ENCODE measurements around the gene MAP4K4. TPM values are rescaled to one million over a fixed set of nuclear protein-coding genes. Genes with fewer than 3 reads are reported as not detected.

The MAP4K4 gene
- total RNA-seq, 2 donors from 2014 or later = 26.8 to 30.7 TPM

GRCh38 chr2:101777337-101777736 is 79.8 kb downstream of the MAP4K4 start:
- Histone ChIP-seq H3K27me3 (no peaks in the 10 kb centered on the region), H3K27ac (no peak overlapping the region), H3K4me3 (no peak overlapping the region), H3K9me3 (no peaks in the 10 kb centered on the region), H3K9ac (ENCODE audit: low read depth in 2 of 2, low read length in 2 of 2) (no peak overlapping the region), H3K36me3 (no peaks in the 10 kb centered on the region), H3K4me1 (no peaks in the 10 kb centered on the region)
- intact Hi-C loops (cut with DNase I) = no loop called here
- no peak for DNase-seq
- TF ChIP-seq, protein P1, sequence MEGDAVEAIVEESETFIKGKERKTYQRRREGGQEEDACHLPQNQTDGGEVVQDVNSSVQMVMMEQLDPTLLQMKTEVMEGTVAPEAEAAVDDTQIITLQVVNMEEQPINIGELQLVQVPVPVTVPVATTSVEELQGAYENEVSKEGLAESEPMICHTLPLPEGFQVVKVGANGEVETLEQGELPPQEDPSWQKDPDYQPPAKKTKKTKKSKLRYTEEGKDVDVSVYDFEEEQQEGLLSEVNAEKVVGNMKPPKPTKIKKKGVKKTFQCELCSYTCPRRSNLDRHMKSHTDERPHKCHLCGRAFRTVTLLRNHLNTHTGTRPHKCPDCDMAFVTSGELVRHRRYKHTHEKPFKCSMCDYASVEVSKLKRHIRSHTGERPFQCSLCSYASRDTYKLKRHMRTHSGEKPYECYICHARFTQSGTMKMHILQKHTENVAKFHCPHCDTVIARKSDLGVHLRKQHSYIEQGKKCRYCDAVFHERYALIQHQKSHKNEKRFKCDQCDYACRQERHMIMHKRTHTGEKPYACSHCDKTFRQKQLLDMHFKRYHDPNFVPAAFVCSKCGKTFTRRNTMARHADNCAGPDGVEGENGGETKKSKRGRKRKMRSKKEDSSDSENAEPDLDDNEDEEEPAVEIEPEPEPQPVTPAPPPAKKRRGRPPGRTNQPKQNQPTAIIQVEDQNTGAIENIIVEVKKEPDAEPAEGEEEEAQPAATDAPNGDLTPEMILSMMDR (IDR thresholded peaks at IDR 0.05) = no peak

DNA sequence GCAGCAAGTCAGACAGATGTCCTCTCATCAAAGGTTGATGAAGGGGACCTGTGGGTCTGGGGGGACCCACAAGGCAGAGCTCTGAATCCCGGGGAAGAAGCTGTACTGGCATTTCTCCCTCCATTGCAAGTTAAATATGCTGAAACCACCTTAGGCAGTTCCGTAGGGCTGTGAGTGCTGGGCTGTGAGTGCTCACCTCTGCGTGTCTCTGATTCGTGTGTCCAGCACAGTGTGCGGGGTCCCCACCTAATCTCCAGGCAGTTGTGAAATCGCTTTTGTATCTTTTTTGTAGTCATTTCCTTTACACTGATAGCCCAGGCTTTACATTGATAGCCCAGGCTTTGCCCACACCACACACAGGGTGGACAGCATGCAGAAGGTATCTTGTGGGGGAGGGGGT is 80.6 kb downstream of the MAP4K4 start:
- no peaks in the 10 kb centered on the region for H3K4me1 ChIP-seq
- intact Hi-C loops (cut with DNase I) = no loop called here
- no peak overlapping the region for H3K27ac ChIP-seq
- no peaks in the 10 kb centered on the region for H3K9me3 ChIP-seq
- TF ChIP-seq, protein P1 (IDR thresholded peaks at IDR 0.05) = no peak
- DNase-seq = no peak
- H3K9ac ChIP-seq (ENCODE audit: low read depth in 2 of 2, low read length in 2 of 2) = no peak overlapping the region
- no peaks in the 10 kb centered on the region for H3K27me3 ChIP-seq
- H3K36me3 ChIP-seq = no peaks in the 10 kb centered on the region
- no peak overlapping the region for H3K4me3 ChIP-seq

GRCh38 chr2:101779190-101779589 is 81.7 kb downstream of the MAP4K4 start:
- Histone ChIP-seq H3K4me3 (no peak overlapping the region), H3K9me3 (no peaks in the 10 kb centered on the region), H3K9ac (ENCODE audit: low read depth in 2 of 2, low read length in 2 of 2) (no peak overlapping the region), H3K36me3 (no peaks in the 10 kb centered on the region), H3K27me3 (no peaks in the 10 kb centered on the region), H3K27ac (no peak overlapping the region), H3K4me1 (no peaks in the 10 kb centered on the region)
- intact Hi-C loops (cut with DNase I) = no loop called here
- DNase-seq = no peak
- TF ChIP-seq, protein P1 (IDR thresholded peaks at IDR 0.05) = no peak

DNA sequence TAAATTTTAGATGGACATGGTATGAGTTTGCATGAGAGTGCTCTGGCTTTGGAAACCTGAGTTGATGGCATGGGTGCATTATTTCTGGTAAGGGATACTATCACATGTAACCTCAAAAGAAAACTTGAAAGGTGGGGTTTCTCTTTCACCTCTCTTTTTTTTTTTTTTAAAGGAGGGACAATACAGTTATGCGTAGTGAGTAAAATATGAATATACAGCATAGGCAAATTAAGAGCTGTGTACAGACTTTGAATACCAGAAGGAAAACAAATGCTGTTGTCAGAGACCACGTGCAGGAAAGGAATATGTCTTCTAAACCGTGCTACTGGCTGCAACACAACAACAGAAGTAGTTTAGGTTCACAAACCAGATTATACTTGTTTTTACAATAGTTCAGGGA is 82.1 kb downstream of the MAP4K4 start:
- intact Hi-C loops (cut with DNase I) = no loop called here
- no peak for DNase-seq
- TF ChIP-seq, protein P1 (IDR thresholded peaks at IDR 0.05) = no peak
- Histone ChIP-seq H3K27ac (no peak overlapping the region), H3K36me3 (no peaks in the 10 kb centered on the region), H3K27me3 (no peaks in the 10 kb centered on the region), H3K4me3 (no peak overlapping the region), H3K4me1 (no peaks in the 10 kb centered on the region), H3K9me3 (no peaks in the 10 kb centered on the region), H3K9ac (ENCODE audit: low read depth in 2 of 2, low read length in 2 of 2) (no peak overlapping the region)

GRCh38 chr2:101781326-101781725 is 83.8 kb downstream of the MAP4K4 start:
- TF ChIP-seq, protein P1 (IDR thresholded peaks at IDR 0.05) = no peak
- DNase-seq = no peak
- H3K27ac ChIP-seq = no peak overlapping the region
- H3K36me3 ChIP-seq = no peaks in the 10 kb centered on the region
- H3K9ac ChIP-seq (ENCODE audit: low read depth in 2 of 2, low read length in 2 of 2) = no peak overlapping the region
- H3K4me3 ChIP-seq = no peak overlapping the region
- intact Hi-C loops (cut with DNase I) = no loop called here
- no peaks in the 10 kb centered on the region for H3K4me1 ChIP-seq
- no peaks in the 10 kb centered on the region for H3K27me3 ChIP-seq
- no peaks in the 10 kb centered on the region for H3K9me3 ChIP-seq
